CD14-positive monocyte (primary cell): ENCODE measurements around the gene ASRGL1. TPM values are rescaled to one million over a fixed set of nuclear protein-coding genes. Genes with fewer than 3 reads are reported as not detected.

Experiments
- DNase-seq, 3 donors: peaks; one replicate each; pipeline ENCODE4 v3.0.0-alpha.2; 2011 to 2022
- H2AFZ ChIP-seq: 2 replicates; pipeline ENCODE4 v1.6.0; 2012; ENCODE audit warnings: mild to moderate bottlenecking, low read depth, low read length, inconsistent platforms; ENCODE audit not compliant: insufficient read depth, poor library complexity, severe bottlenecking
- H3K27ac ChIP-seq, 2 donors: 1 replicate in 1 of 2; 2 replicates in 1 of 2; pipeline ENCODE4 v1.5.1; 2012 to 2013; ENCODE audit warnings: low read length in 2 of 2, control low read depth in 1 of 2, inconsistent platforms in 1 of 2, low read depth in 1 of 2, mild to moderate bottlenecking in 1 of 2
- H3K27me3 ChIP-seq, 2 donors: one replicate each; pipeline versions ENCODE4 v1.6.0 to v1.6.1; 2011 to 2013; ENCODE audit warnings: low read length in 2 of 2; ENCODE audit not compliant: control insufficient read depth in 2 of 2, insufficient read depth in 2 of 2
- H3K36me3 ChIP-seq, 2 donors: replicated peaks in 1 of 2; 1 replicate in 1 of 2; 2 replicates in 1 of 2; pipeline versions ENCODE4 v1.5.1 to v1.6.1; 2012 to 2013; ENCODE audit warnings: low read length in 2 of 2, control low read depth in 1 of 2, inconsistent platforms in 1 of 2, mild to moderate bottlenecking in 1 of 2; ENCODE audit not compliant: insufficient read depth in 2 of 2, control insufficient read depth in 1 of 2
- H3K4me1 ChIP-seq, 2 donors: 1 replicate in 1 of 2; 2 replicates in 1 of 2; pipeline versions ENCODE4 v1.5.1 to v1.6.1; 2012 to 2013; ENCODE audit warnings: low read length in 2 of 2, control low read depth in 1 of 2, inconsistent platforms in 1 of 2, mild to moderate bottlenecking in 1 of 2, moderate library complexity in 1 of 2; ENCODE audit not compliant: insufficient read depth in 2 of 2, control insufficient read depth in 1 of 2
- H3K4me2 ChIP-seq: replicated peaks from 2 replicates; pipeline ENCODE3; 2012; ENCODE audit warnings: low read length, moderate library complexity, mild to moderate bottlenecking; ENCODE audit not compliant: poor library complexity, severe bottlenecking; ENCODE audit errors: extremely low read depth
- H3K4me3 ChIP-seq, 3 experiments: fragments of 200-600 bp in 1 of 3; sonication (generic) in 1 of 3; replicated peaks in 1 of 3; 1 replicate in 2 of 3; 2 replicates in 1 of 3; pipeline ENCODE4 v1.5.1; 2011 to 2013; ENCODE audit warnings: low read length in 3 of 3, mild to moderate bottlenecking in 3 of 3, control low read depth in 2 of 3, low read depth in 2 of 3, inconsistent platforms in 1 of 3, moderate library complexity in 1 of 3
- H3K79me2 ChIP-seq: 2 replicates; pipeline ENCODE4 v1.6.0; 2012; ENCODE audit warnings: mild to moderate bottlenecking, control low read depth, inconsistent platforms, low read length, moderate library complexity; ENCODE audit not compliant: insufficient read depth
- H3K9ac ChIP-seq: 2 replicates; pipeline ENCODE4 v1.6.0; 2017; ENCODE audit warnings: low read length, mild to moderate bottlenecking; ENCODE audit not compliant: insufficient read depth, poor library complexity, severe bottlenecking
- H3K9me3 ChIP-seq, 2 donors: replicated peaks in 1 of 2; 1 replicate in 1 of 2; 2 replicates in 1 of 2; pipeline versions ENCODE4 v1.5.1 to v1.6.1; 2012 to 2013; ENCODE audit warnings: low read length in 2 of 2, control low read depth in 1 of 2; ENCODE audit not compliant: control insufficient read depth in 1 of 2, insufficient read depth in 1 of 2
- H4K20me1 ChIP-seq: 2 replicates; pipeline ENCODE4 v1.6.0; 2012; ENCODE audit warnings: mild to moderate bottlenecking, low read length, control low read depth, moderate library complexity; ENCODE audit not compliant: insufficient read depth
- H3K27ac Mint-ChIP-seq, 7 donors: one replicate each; pipeline ENCODE4 v1.8.0; 2020; ENCODE audit warnings: mild to moderate bottlenecking in 7 of 7, mixed read lengths in 7 of 7, moderate library complexity in 6 of 7, inconsistent platforms in 2 of 7
- H3K27me3 Mint-ChIP-seq, 3 donors: one replicate each; pipeline ENCODE4 v1.8.0; 2021 to 2022; ENCODE audit warnings: low read depth in 3 of 3, mild to moderate bottlenecking in 3 of 3, mixed read lengths in 3 of 3, moderate library complexity in 3 of 3, inconsistent platforms in 1 of 3
- H3K36me3 Mint-ChIP-seq, 2 donors: one replicate each; pipeline ENCODE4 v1.8.0; 2020; ENCODE audit warnings: mixed read lengths in 2 of 2, inconsistent platforms in 1 of 2, mild to moderate bottlenecking in 1 of 2
- H3K4me1 Mint-ChIP-seq: one replicate; pipeline ENCODE4 v1.8.0; 2020; ENCODE audit warnings: mild to moderate bottlenecking, mixed read lengths
- H3K4me3 Mint-ChIP-seq, 2 donors: one replicate each; pipeline ENCODE4 v1.8.0; 2020; ENCODE audit warnings: mild to moderate bottlenecking in 2 of 2, mixed read lengths in 2 of 2, moderate library complexity in 1 of 2
- H3K9me3 Mint-ChIP-seq, 7 donors: one replicate each; pipeline ENCODE4 v1.8.0; 2020 to 2022; ENCODE audit warnings: mixed read lengths in 7 of 7, mild to moderate bottlenecking in 6 of 7, moderate library complexity in 6 of 7, inconsistent platforms in 2 of 7
- WGBS: methylation state at CpG from one replicate; pipeline ENCODE4 v1.1.5; 2013; ENCODE audit warnings: missing lambda C conversion rate; ENCODE audit not compliant: insufficient coverage; 5-methylcytosine and 5-hydroxymethylcytosine counted together
- intact Hi-C, 2 donors: fragments of 100-400 bp; cut with micrococcal nuclease; formaldehyde crosslinking; loops; one replicate each; pipeline versions ENCODE4 v1.15.0 to v1.15.1; 2023
- polyA plus RNA-seq, 3 donors: library from polyadenylated mRNA; depleted of rRNA in 1 of 3; unstranded in 2 of 3; stranded (reverse) in 1 of 3; fragments of 300-500 nt in 2 of 3; fragments of >200 nt in 1 of 3; fragmentation: Illumina TruSeq in 2 of 3; gene quantifications; 1 replicate in 2 of 3; 2 replicates in 1 of 3; pipeline ENCODE4 v1.2.3, GENCODE V29; 2012 to 2021
- TF ChIP-seq, protein P1 (sequence below): fragments of 200-600 bp; IDR thresholded peaks from one replicate; pipeline ENCODE4 v1.8.0; 2022; ENCODE audit warnings: antibody characterized with exemption, mild to moderate bottlenecking

The ASRGL1 gene
- polyA plus RNA-seq, 3 donors = 22.3 to 57.8 (median 50.6) TPM

DNA sequence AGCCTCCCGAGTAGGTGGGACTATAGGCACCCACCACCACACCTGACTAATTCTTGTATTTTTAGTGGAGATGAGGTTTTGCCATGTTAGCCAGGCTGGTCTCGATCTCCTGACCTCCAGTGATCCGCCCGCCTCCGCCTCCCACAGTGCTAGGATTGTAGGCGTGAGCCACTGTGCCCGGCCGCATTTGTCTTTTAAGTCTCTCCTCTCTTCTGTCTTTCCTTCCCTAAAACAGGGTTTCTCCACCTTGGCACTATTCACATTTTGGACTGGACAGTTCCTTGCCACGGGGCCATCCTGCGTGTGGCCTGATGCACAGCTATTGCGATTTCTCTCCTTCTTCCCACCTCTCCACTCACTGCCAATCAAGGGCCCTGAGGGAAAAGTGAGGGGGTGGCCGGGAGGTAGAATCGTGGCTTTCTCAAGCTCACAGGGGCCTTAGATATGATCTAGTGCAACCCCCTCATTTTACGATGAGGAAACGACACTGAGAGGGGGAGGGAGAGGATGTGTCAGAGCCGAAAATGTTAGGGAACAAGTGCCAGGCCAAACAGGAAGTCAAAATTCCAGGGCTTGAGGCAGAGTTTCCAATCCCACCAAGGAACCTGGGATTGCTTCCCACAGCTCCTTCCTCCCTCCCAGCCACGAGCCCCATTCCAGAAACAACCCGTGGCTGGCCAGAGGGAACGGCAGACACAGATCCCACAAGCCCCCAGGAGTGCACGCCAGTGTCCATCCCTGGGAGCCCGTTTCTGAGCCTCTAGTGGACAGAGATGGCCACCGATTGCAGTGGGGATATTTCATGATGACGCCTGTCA is 102.7 kb downstream of the ASRGL1 start:
- peak overlapping the region; percentile 34 to 64 for H3K27ac ChIP-seq
- H3K27me3 ChIP-seq = no peaks in the 10 kb centered on the region
- Mint-ChIP-seq H3K4me1 (peaks cover 51% of the 10 kb centered on the region), H3K36me3 (no peaks in the 10 kb centered on the region), H3K27me3 (peaks cover 0 to 2% (median 0%) of the 10 kb centered on the region in 3 donors), H3K4me3 (peak overlapping the region in 1 of 2 donors; percentile 39), H3K27ac (peak overlapping the region; percentile 11 to 87 (median 51)), H3K9me3 (no peaks in the 10 kb centered on the region)
- no peaks in the 10 kb centered on the region for H3K79me2 ChIP-seq
- WGBS = 75% methylated on average over 11 of the region's 23 CpGs
- no peaks in the 10 kb centered on the region for H3K9me3 ChIP-seq
- H3K36me3 ChIP-seq = no peaks in the 10 kb centered on the region
- peak overlapping the region in 1 of 3 experiments; percentile 13 for H3K4me3 ChIP-seq
- intact Hi-C loops = no loop called here
- peaks cover 58 to 73% of the 10 kb centered on the region in 2 donors for H3K4me1 ChIP-seq
- H2AFZ ChIP-seq = peak overlapping the region; percentile 47
- DNase-seq = peak in 2 of 3 donors; percentile 35 to 38
- TF ChIP-seq, protein P1, sequence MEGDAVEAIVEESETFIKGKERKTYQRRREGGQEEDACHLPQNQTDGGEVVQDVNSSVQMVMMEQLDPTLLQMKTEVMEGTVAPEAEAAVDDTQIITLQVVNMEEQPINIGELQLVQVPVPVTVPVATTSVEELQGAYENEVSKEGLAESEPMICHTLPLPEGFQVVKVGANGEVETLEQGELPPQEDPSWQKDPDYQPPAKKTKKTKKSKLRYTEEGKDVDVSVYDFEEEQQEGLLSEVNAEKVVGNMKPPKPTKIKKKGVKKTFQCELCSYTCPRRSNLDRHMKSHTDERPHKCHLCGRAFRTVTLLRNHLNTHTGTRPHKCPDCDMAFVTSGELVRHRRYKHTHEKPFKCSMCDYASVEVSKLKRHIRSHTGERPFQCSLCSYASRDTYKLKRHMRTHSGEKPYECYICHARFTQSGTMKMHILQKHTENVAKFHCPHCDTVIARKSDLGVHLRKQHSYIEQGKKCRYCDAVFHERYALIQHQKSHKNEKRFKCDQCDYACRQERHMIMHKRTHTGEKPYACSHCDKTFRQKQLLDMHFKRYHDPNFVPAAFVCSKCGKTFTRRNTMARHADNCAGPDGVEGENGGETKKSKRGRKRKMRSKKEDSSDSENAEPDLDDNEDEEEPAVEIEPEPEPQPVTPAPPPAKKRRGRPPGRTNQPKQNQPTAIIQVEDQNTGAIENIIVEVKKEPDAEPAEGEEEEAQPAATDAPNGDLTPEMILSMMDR = no peak
- peak overlapping the region; percentile 57 for H3K4me2 ChIP-seq
- no peak overlapping the region for H3K9ac ChIP-seq
- H4K20me1 ChIP-seq = no peaks in the 10 kb centered on the region

Other genes starting within 250 kb of the ASRGL1 start
- 1 to 10 TPM in 2 of 3 donors, under 1 TPM in 1; 0.75 to 7.0 (median 1.0) TPM for gene INCENP, start 213.4 kb upstream of the ASRGL1 start, polyA plus RNA-seq
- not detected for gene SCGB1D1, start 147.2 kb upstream of the ASRGL1 start, polyA plus RNA-seq
- not detected for gene SCGB2A1, start 128.8 kb upstream of the ASRGL1 start, polyA plus RNA-seq
- not detected for gene SCGB1D2, start 95.2 kb upstream of the ASRGL1 start, polyA plus RNA-seq
- not detected for gene SCGB2A2, start 67.3 kb upstream of the ASRGL1 start, polyA plus RNA-seq
- gene SCGB1D4, start 38.4 kb upstream of the ASRGL1 start, polyA plus RNA-seq = not detected
- gene SCGB1A1, start 81.6 kb downstream of the ASRGL1 start, polyA plus RNA-seq = not detected
- 100 to 1,000 TPM in 2 of 3 donors, 10 to 100 TPM in 1; 80.0 to 201 (median 103) TPM for gene AHNAK, start 209.4 kb downstream of the ASRGL1 start, polyA plus RNA-seq
- gene EEF1G, start 236.4 kb downstream of the ASRGL1 start, polyA plus RNA-seq = 100 to 1,000 TPM; 490 to 603 (median 491) TPM